ENCODE data around the gene TBL2.
"Not testable (repeated sequence)": the region's sequence is repeated elsewhere in the genome, so short reads cannot be mapped to it uniquely, and the experiment has no call there.

Gene TBL2

DNA sequence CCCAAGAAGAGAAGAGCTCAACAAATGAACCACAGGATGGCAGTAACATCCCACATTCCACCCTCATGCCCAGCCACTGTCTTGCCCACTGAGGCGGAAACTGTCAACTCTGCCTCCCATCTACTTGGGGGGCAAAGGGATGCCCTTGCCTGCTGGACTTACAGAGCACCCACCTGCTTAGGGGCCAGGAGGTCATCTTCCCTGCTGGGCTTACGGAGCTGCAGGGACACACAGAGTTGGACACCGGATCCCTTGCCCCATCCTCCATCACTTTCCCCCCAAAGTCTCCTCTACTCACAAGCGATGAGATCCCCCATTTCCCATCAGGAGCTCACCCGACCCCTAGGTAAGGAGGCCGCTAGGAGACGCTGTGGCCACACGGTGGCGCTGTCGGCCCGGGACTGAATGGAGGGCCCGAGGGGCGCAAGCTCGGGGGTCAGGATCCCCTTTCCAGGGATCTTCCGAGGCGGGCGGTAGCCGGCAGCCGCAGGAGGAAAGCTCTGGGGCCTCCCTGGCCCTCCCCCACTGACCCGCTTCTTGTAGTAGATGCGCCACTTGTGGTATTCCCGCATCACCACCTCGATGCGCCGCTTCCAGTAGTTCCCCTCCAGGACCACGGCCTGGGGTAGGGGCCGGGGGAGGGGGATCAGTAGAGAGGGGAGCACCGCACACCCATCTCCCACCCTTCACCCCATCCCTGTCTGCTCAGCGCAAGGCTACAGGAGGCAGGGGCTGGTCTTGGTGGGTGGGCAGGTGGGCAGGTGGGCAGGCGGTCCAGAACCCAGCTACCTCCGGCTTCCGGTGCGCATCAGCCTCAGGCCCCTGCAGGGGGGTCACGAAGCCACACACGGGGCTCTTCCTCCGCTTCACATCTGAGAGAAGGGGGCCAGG, 28.7 kb upstream of the TBL2 start:
- peak; percentile 85 for DNase-seq (ENCODE audit: low spot score)

DNA sequence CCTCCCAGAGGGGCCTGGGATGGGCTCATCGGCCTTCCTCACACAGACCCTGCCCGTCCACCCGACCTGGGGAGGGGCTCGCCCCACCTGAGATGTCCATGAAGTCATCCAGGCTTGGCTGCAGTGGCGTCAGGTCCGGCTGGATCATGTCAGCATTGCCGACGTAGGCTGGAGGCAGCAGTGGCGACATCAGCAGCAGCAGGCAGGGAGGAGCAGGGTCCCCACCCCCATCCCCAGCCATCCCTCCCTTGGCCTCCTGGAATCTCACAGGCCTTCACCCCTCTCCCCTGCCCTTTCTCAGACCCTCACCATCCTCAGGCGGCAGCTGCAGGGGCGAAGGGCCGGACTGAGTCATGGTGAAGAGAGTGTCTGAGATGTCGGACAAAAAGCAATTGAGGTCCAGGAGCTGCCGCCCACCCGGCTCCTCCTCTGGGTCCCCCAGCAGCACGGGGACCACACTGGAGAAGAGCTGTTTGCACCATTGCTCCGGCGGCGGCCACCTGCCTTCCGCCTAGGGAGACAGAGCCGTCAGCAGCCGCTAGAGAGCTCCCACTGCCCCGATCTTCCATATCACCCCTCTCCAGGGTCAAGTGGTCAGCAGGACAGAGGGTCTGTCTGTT, 27.3 kb upstream of the TBL2 start:
- no peak for DNase-seq (ENCODE audit: low spot score)

DNA sequence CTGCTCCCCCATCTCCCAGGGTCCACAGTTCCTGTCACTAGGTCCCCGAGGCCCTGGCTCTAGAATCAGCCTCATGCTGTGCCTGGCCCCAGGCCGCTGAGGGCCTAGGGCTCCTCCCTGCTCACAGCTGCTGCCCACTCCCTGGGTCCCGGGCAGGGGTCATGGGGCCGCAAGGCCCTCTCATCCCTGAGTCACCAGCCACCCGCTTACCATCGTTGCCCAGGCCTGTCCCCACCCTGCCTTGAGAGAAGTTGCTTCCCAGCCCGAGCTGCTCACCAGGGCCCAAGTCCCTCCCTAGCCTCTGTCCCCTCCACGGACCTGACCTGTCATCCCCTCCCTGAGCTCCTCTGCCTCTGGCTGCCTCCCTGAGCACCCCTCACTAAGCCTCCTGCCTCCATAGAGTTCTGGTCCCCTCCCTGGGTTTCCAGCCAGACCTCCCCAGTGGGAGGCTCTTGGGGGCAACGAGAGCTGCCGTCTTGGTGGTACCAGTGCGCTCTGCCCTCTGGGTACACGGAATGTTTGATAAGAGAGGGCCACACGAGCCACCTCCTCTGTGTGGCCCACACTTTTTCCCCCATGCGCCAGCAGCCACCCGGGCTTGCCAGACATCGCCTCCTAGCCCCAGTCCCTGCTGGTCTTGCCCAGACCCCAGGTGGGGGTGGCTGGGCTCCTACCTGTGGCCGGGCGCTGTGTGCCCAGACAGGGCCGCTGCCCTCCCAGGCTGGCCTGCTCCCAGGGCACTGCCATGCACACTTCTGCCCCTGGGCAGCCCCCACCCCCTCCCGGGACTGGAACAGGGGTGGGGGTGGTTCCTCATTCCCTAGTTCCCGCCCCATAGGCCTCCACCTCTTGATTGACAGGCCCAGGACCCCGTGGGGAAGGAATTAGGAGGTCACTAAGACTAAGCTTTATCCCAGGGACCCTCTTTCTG, 24.6 kb upstream of the TBL2 start:
- DNase-seq (ENCODE audit: low spot score), result no peak

DNA sequence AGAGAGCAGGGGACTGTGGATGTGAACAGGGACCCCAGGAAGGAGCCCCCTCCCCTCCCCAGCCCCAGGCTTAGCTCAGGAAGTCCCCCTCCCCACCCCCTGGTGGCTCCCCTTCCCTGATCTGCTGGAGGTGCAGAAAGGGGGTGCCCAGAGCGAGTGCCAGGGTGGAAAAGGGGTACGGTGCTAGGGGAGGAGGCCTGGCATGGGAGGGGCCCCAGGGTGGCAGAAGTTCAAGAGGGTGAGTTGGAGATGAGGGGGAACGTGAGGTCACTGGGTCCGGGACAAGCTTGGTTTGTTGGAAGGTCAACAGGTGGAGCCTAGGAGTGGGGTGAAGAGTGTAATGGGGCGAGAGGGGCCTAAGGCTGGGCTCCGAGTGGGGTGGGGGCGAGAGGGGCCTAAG, 21.5 kb upstream of the TBL2 start:
- DNase-seq (ENCODE audit: low spot score), result no peak

DNA sequence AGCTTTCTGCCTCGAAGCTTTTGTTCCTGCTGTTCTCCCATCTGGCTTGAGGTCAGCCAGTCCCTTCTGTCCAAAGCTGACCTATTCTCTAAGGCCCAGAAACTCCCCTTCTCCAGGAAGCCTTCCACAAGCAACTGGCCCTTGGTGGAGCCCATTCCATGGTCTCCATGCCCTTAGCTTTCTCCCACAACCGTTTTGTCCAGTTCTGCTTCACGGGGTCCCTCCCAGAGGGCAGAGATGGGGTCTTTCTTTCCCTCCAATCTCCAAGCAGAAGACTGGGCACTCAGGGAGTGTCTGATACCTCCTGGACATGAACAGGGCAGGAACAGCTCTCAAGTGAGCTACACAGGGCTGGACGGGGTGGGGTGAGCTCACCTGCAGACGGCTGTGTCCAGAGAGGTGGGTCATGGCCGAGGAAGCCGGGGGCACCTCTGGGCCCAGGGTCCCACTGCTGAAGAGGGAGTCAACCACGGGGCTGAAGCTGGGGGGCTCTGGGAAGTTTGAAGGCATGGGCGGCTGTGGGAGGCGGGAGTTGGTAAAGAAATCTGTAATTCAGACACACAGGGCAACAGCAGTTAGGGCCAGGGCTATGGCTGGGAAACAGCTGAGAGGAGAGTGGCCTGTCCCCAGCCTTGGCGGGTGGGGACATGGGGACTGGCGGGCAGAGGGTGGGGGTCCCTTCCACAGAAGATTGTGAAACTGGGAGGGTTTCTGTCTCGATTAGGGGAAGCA, 20.9 kb upstream of the TBL2 start:
- DNase-seq (ENCODE audit: low spot score), result no peak

DNA sequence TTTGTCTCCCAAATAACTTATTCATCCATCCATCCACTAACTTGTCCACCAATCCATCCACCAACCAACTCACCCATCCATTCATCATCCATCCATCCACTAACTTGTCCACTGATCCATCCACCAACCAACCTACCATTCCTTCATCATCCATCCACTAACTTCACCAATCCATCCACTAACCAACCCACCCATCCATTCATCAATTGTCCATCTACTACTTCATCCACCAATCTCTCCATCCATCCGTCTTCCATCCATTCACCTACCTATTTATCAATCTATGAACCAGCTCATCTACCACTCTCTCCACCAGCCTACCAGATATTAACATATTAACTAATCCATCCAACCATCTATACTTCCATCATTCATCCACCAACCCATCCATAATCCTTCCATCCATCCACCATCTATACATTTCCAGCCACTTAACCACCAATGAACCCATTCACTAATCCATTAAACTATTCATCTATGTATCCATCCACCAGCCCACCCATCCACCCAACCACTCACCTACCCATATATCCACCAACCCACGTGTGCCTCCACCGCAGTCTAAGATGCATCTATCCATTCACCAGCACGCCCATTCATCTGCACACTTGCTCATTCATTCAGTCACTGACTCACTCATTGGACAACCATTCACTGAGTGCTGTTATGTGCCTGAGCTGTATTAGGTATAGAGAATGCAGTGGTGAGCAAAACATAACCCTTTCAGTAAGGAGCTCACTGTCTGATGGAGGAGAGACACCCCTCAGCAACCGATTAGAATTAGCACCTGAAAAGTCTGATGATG, 19.8 kb upstream of the TBL2 start:
- DNase-seq (ENCODE audit: low spot score), result no peak

DNA sequence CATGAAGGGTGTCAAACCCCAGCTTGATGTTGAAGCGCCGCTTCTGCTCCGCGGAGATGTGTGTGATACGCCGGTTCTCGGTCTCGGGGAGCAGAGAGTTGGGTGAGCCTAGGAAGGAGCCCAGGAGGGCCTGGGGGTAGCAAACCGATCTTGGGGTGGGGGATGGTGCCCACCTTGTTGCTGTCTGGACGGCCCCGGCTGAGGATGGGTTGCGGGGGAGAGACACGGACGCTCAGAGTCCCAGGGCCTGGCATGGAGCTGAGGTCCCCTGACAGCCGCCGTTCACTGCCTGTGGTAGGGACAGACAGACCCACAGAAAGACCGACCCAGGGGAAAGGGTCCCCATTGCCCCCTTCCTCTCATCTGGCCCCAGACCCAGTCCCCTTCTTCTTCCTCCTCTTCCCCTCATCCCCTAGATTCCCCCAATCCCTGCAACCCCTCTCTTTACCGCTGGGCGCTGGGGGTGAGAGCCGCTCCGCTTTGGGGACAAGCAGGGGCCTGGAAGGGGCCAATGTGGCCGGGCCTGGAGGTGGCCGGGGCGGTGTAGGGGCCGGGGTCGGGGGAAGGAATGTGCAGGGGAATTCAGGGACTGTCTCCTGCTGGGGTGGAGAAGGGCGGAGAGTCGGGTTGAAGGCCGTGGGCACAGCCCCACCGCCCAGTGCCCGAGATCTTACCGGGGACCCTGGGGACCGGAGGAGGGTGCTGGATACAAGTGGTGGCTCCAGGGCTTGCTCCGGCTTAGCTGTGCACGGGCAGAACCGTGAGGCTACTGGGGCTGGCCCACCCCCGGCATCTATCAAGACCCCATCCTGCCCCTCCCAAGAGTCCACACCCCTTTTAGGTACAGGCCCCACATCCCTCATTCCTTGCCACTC, 18.0 kb upstream of the TBL2 start:
- DNase-seq (ENCODE audit: low spot score), result no peak

DNA sequence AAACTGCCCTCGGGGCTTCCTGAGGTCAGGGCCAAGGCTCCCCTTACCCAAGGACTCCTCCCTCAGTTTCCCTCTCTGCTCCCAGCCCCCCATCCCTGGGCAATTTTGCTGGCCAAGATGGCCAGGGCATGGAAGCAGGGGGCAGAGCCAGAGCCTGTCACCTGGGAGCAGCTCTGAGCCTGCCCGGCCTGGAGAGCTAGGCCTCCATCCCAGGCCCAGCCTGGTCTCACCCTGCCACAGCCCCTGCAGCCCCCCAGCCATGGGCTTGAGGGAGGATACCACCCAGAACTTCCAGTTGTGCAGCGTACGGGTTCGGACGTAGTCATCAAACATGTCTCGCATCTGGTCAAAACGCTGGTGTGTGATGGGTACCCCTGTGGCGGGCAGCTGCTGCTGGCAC, 17.0 kb upstream of the TBL2 start:
- no peak for DNase-seq (ENCODE audit: low spot score)

DNA sequence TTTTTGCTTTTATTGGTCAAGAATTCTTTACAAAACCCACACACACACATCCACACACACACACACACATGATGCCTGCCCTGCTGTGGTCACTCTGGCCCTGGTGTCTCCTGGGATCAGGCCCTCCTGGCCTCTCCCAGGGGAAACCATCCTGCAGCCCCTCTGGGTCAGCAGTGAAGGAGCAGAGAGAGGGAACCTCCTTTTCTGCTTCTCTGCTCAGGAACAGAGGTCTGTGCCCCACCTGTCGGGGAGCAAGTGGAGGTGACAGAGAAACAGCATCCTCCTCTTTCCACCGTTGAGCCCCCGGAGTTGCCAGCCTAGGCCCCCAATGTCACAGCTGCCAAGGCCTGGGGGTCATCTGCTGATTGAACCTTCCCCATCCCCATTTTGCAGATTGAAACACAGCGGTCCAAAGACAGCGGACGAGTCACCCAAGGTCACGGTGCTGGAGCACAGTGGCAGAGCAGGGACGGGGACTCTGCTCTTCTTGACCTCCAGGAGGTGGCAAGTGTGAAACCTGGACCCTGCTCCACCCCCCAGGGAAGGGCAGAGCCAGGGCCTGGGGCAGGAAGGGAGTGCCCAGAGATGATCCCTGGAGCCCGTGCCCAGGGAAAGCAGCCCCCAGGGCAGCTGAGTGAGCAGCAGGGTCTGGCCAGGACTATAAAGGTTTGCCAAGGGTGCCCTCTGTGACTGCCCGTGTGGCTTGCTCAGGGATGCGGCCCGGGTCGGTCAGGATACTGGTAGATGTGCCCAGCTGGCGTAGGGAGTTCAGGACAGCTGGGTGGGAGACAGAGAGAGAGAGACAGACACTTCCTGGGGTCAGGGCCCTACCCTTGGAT, 15.0 kb upstream of the TBL2 start:
- no peak for DNase-seq (ENCODE audit: low spot score)

DNA sequence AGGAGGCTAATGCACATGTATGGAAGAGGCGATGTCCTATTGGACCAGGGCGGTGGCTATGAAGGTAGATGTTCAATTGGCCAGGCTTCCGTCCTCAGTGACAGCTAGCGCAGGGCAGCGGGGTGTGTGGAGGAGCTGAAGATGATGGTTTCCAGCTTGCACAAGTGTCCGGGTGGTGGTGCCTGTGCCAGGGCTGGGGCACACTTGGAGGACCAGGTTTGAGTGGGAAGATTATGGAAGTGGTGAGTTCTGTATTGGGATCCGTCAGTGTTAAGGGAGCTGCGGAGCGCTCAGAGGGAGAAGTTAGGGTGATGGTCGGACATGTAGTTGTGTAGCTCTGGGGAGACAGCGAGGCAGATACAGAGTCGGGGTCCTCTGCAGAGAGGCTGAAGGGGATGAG, 8.5 kb upstream of the TBL2 start:
- no peak for DNase-seq (ENCODE audit: low spot score)

DNA sequence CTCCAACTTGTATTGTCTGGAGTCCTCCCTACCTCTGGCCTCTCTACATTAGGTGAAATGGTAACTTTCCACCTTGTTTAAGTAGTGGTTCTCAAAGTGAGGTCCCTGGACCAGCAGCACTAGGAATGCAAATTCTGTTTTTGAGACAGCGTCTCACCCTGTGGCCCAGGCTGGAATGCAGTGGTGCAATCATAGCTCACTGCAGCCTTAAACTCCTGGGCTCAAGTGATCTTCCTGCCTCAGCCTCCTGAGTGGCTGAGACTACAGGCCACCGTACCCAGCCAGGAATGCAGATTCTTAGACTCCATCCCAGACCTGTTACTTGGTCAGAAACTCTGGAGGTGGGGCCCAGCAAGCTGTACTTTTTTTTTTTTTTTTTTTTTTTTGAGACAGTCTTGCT, 6.8 kb upstream of the TBL2 start:
- DNase-seq (ENCODE audit: low spot score), result no peak

DNA sequence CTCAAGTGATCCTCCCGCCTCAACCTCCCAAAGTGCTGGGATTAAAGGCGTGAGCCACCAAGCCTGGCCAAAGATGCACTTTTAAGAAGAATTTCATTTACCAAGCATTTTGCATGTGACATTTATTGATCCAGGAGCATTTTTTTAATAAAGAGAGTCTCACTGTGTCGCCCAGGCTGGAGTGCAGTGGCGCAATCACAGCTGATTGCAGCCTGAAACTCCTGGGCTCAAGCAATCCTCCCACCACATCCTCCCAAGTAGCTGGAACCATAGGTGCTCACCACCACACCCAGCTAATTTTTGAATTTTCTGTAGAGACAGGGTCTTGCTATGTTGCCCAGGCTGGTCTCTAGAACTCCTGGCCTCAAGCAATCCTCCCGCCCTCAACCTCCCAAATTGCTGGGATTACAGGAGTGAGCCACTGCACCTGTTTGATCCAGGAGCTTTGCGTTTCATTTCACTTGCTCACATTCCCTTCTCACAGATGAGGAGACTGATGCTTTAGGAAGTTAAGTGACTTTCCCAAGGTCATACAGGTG, 4.4 kb upstream of the TBL2 start:
- DNase-seq (ENCODE audit: low spot score), result no peak

DNA sequence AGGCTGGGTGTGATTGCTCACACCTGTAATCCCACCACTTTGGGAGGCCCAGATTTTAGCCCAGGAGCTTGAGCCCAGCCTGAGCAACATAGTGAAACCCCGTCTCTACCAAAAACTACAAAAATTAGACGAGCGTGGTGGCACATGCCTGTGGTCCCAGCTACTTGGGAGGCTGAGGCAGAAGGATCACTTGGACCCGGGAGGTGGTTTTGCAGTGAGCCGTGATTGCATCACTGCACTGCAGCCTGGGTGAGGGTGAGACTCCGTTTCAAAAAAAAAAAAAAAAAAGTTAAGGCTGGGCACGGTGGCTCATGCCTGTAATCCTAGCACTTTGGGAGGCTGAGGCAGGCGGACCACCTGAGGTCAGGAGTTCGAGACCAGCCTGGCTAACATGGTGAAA, 2.6 kb upstream of the TBL2 start:
- not testable (repeated sequence) for DNase-seq (ENCODE audit: low spot score)

DNA sequence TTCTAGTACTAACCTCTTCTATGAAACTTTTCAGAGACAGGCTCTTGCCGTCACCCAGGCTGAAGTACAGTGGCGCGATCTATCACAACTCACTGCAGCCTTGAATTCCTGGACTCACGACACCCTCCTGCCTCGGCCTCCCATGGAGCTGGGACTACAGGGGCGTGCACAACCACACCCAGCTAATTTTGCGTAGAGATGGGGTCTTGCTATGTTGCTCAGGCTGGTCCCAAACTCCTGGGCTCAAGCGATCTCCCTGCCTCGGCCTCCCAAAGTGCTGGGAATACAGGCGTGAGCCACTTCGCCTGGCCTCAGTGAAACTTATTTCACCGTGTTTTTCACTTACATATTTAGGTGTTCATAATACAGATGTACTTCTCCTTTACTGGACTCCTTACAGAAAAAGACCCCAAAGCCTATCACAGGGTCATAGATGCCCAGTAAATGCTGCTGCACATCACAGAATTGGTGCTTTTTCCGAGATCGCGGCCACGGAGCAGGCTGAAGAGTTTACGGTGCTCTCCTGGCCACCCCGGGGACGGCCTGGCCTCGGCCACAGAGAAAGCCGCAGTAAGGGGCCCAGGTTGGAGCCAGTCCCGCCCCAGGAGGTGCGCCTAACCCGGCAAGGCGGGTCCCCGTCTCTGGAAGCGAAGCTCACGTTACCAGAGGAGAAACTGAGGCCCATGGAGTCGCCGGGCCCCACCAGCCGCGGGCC, 595 bp downstream of the TBL2 start:
- no peak for DNase-seq (ENCODE audit: low spot score)

DNA sequence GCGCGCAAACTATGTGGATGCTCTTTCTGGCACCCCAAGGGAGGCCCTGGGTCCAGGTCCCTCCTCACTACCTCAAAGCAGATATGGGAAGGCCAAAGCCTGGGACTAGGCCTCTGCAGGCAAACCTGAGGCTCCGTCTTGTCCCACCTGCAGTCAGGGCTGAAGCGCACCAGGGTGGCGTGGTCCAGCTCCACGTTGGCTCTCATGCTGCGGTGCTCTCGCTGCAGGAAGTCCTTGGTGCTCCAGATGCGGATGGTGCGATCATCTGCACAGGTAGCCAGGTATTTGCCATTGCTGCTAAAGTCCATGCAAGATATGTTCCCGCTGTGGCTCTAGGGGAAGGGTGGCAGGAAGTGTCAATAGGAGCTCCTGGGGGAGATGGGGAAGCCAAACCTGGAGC, 4.6 kb downstream of the TBL2 start:
- no peak for DNase-seq (ENCODE audit: low spot score)

DNA sequence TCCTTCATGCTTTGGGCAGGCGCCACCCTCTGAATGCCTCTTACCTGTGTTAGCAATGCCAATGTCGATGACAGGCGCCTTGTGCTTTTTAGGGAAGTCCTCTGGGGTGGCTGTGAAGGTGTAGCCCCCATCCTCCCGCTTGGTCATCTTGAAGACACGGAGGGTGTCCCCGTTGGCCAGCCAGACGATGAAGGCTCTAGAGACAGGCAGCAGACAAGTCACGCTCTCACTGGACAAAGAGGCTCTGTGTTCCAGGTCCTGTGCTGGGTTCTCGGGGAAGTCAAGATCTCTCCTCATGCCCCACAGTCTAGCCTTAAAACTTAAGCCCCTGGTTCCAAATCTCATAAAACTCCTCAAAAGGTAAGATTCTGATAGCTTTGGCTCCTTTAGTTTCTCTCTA, 5.1 kb downstream of the TBL2 start:
- no peak for DNase-seq (ENCODE audit: low spot score)

DNA sequence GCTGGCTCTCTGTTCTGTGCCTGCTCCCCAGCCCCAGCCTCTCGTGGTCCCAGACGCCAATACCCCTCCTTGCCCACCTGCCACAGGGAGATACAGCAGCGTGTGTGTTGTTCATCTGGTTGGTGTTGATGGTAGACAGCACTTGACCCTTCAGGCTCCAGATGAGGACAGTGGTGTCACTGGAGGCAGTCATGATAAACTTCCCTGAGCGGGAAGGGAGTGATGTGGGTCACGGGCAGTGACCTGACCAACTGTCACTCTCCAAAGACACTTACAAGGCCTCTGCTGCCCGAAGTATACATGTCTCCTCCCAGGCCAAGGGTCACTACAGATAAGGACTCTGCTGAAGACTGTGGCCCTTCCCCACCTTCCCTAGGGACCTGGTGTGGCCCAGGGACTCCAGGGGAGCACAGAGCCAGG, 5.6 kb downstream of the TBL2 start:
- DNase-seq (ENCODE audit: low spot score), result no peak

DNA sequence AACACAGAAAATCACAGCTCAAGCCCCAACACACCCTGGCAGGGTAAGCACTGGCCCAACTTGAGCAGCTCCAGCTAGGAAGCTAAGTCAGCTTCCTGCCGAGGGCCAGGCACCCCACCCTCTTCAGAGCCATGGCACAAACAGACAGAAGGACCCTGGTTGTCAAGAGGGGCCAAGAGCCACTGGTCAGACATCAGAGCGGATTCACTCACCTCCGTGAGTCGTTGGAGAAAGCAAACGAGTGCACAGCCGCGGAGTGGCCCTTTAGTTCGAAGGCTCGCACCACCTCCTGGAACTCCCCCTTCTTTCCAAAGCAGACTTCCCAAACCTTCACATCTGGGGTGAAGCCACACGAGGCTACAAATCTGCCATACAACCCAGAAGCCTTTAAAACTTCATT, 7.4 kb downstream of the TBL2 start:
- no peak for DNase-seq (ENCODE audit: low spot score)
